ENCODE results near the gene FUT7. TPM values are rescaled to one million over a fixed set of nuclear protein-coding genes. Genes with fewer than 3 reads are reported as not detected.

The FUT7 gene
- total and polyA plus RNA-seq, 9 of the 15 experiments (the other 6 are each of a cell fraction or from before 2014, with no cell fraction given), result not detected

GRCh38 chr9:137028263-137029057, 3.4 kb downstream of the FUT7 start (continued):
- TF ChIP-seq CBFA2T2 (conservative IDR thresholded peaks at IDR 0.05), result no peak; the same call in 1 of the 2 replicates
- TF ChIP-seq ZBTB1 (CRISPR knock-in tag; IDR thresholded peaks at IDR 0.05; ENCODE audit: borderline replicate concordance, low read depth), result 0 out of 2 replicates have a peak, but pooled peaks have one; percentile 15
- 0 out of 2 replicates have a peak, but pooled peaks have one; percentile 14 for TF ChIP-seq CBFA2T3 (IDR thresholded peaks at IDR 0.05)
- TF ChIP-seq HDAC2 (IDR thresholded peaks at IDR 0.05), result 0 out of 2 replicates have a peak, but pooled peaks have one; percentile 11
- no peak for TF ChIP-seq TEAD4 (IDR thresholded peaks at IDR 0.05; ENCODE audit: low read length)
- TF ChIP-seq TEAD4 (CRISPR knock-in tag; IDR thresholded peaks at IDR 0.05; ENCODE audit: borderline replicate concordance), result peak; percentile 42; the same call in 1 of the 2 replicates
- 0 out of 2 replicates have a peak, but pooled peaks have one; percentile 16 for TF ChIP-seq SP1 (CRISPR knock-in tag; IDR thresholded peaks at IDR 0.05)
- peak; percentile 12 for TF ChIP-seq ZFP36 (IDR thresholded peaks at IDR 0.05; ENCODE audit: low read depth, low read length, partially characterized antibody)
- TF ChIP-seq HNRNPLL (IDR thresholded peaks at IDR 0.05; ENCODE audit: low read depth, low read length, poor library complexity, severe bottlenecking), result peak; percentile 34
- TF ChIP-seq MGA (IDR thresholded peaks at IDR 0.05), result no peak; the same call in 1 of the 2 replicates
- 0 out of 2 replicates have a peak, but pooled peaks have one; percentile 19 for TF ChIP-seq ZC3H4 (CRISPR knock-in tag; IDR thresholded peaks at IDR 0.05; ENCODE audit: borderline replicate concordance)
- TF ChIP-seq BRD4 (IDR thresholded peaks at IDR 0.05), result no peak
- TF ChIP-seq CTBP1 (IDR thresholded peaks at IDR 0.05; ENCODE audit: borderline replicate concordance), result peak; percentile 61; the same call in 1 of the 2 replicates
- TF ChIP-seq, protein P1, sequence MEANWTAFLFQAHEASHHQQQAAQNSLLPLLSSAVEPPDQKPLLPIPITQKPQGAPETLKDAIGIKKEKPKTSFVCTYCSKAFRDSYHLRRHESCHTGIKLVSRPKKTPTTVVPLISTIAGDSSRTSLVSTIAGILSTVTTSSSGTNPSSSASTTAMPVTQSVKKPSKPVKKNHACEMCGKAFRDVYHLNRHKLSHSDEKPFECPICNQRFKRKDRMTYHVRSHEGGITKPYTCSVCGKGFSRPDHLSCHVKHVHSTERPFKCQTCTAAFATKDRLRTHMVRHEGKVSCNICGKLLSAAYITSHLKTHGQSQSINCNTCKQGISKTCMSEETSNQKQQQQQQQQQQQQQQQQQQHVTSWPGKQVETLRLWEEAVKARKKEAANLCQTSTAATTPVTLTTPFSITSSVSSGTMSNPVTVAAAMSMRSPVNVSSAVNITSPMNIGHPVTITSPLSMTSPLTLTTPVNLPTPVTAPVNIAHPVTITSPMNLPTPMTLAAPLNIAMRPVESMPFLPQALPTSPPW (CRISPR knock-in tag; IDR thresholded peaks at IDR 0.05), result peak; percentile 92
- peak; percentile 57; the same call in 1 of the 2 replicates for TF ChIP-seq ZNF766 (CRISPR knock-in tag; conservative IDR thresholded peaks at IDR 0.05)
